ENCODE results near the gene SLC25A17.
"Not testable (repeated sequence)": the region's sequence is repeated elsewhere in the genome, so short reads cannot be mapped to it uniquely, and the experiment has no call there.

Gene SLC25A17

DNA sequence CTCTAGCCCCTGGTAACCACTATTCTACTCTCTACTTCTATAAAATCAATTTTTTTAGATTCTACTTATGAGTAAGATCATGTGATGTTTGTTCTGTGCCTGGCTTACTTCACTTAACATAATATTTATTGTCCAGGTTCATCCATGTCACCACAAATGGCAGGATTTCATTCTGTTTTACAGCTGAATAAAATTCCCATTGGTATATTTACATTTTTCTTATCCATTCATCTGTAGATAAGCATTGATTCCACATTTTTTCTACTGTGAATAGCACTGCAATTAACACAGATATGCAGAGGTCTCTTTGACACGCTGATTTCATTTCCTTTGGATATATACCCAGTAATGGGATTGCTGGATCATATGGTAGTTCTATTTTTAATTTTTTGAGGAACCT, 15.8 kb downstream of the SLC25A17 start:
- Histone ChIP-seq H3K4me3 (ENCODE audit: low read depth in 1 of 5, low read length in 5 of 5) (no peak overlapping the region), H3K27ac (ENCODE audit: low read depth, low read length) (no peak overlapping the region), H3K36me3 (ENCODE audit: control insufficient read depth in 5 of 5, insufficient read depth in 5 of 5, low read length in 5 of 5) (peaks cover 0 to 4% (median under 1%) of the 10 kb centered on the region in 5 donors), H3K4me1 (ENCODE audit: control insufficient read depth in 5 of 5, insufficient read depth in 5 of 5, low read length in 5 of 5) (peaks cover 0 to under 1% (median 0%) of the 10 kb centered on the region in 5 donors), H3K27me3 (ENCODE audit: control insufficient read depth in 5 of 5, insufficient read depth in 4 of 5, low read length in 5 of 5) (no peaks in the 10 kb centered on the region), H3K9ac (ENCODE audit: low read length in 5 of 5) (no peak overlapping the region), H3K9me3 (ENCODE audit: control insufficient read depth in 5 of 5, low read length in 5 of 5) (no peaks in the 10 kb centered on the region)

DNA sequence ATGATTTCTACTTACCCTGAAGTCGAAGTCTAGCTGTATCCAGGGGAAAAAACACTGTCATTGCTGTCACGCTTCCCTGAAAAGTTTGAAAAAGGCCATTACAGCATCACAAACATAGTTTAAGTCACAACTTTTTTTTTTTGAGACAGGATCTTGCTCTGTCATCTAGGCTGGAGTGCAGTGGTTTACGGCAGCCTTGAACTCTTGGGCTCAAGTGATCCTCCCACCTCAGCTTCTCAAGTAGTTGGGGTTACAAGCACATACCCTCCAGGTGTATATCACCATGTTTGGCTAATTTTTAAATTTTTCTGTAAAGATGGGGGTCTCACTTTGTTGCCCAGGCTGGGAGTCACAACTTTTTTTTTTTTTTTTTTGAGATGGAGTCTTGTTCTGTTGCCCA, 20.1 kb downstream of the SLC25A17 start:
- H3K27ac ChIP-seq (ENCODE audit: low read depth, low read length) = no peak overlapping the region
- no peaks in the 10 kb centered on the region for H3K9me3 ChIP-seq (ENCODE audit: control insufficient read depth in 5 of 5, low read length in 5 of 5)
- no peaks in the 10 kb centered on the region for H3K27me3 ChIP-seq (ENCODE audit: control insufficient read depth in 5 of 5, insufficient read depth in 4 of 5, low read length in 5 of 5)
- H3K4me1 ChIP-seq (ENCODE audit: control insufficient read depth in 5 of 5, insufficient read depth in 5 of 5, low read length in 5 of 5) = no peaks in the 10 kb centered on the region
- no peak overlapping the region for H3K4me3 ChIP-seq (ENCODE audit: low read depth in 1 of 5, low read length in 5 of 5)
- no peak overlapping the region for H3K9ac ChIP-seq (ENCODE audit: low read length in 5 of 5)
- H3K36me3 ChIP-seq (ENCODE audit: control insufficient read depth in 5 of 5, insufficient read depth in 5 of 5, low read length in 5 of 5) = peaks cover 3 to 7% (median 5%) of the 10 kb centered on the region in 5 donors

DNA sequence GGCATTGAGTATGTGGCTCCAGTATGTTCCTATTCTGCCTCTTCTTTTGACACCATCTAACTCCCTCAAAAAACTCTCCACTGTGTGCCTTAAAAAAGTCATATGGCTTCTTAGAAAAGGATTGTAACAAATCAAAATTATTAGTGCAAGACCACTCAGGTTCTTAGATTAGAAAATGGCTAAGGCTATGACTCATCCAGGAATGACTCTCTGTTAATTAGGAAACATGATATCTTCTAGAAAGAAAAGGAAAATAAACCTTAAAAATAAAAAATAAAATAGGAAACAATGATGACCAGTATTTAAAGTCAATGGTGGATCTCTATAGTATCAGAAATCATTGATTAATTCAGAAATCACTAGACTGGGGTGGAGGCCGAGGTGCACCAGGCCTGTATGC, 21.7 kb downstream of the SLC25A17 start:
- Histone ChIP-seq H3K36me3 (ENCODE audit: control insufficient read depth in 5 of 5, insufficient read depth in 5 of 5, low read length in 5 of 5) (peaks cover 3 to 11% (median 7%) of the 10 kb centered on the region in 5 donors), H3K27me3 (ENCODE audit: control insufficient read depth in 5 of 5, insufficient read depth in 4 of 5, low read length in 5 of 5) (no peaks in the 10 kb centered on the region), H3K4me1 (ENCODE audit: control insufficient read depth in 5 of 5, insufficient read depth in 5 of 5, low read length in 5 of 5) (peaks cover 0 to 2% (median 0%) of the 10 kb centered on the region in 5 donors), H3K9me3 (ENCODE audit: control insufficient read depth in 5 of 5, low read length in 5 of 5) (no peaks in the 10 kb centered on the region), H3K9ac (ENCODE audit: low read length in 5 of 5) (no peak overlapping the region), H3K27ac (ENCODE audit: low read depth, low read length) (no peak overlapping the region), H3K4me3 (ENCODE audit: low read depth in 1 of 5, low read length in 5 of 5) (no peak overlapping the region)

DNA sequence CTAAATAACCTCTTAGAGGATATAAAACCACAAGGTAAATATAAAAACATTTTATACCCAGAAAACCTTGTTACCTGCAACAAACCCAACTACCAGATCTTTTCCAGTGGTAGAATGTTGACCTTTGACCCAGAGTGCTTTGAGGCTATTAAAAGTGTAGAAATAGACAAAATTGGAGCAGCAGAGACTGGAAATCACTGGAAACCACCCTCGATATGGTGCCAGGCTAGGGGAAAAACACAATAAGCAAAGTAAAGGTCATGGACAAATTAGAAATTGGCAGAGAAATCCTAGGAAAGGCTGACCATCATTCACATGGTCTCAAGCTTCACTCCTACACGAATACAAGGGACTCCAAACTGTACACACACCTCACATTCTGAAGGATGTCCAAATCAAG, 26.7 kb downstream of the SLC25A17 start:
- Histone ChIP-seq H3K36me3 (ENCODE audit: control insufficient read depth in 5 of 5, insufficient read depth in 5 of 5, low read length in 5 of 5) (peaks cover 6 to 20% (median 17%) of the 10 kb centered on the region in 5 donors), H3K27ac (ENCODE audit: low read depth, low read length) (no peak overlapping the region), H3K4me1 (ENCODE audit: control insufficient read depth in 5 of 5, insufficient read depth in 5 of 5, low read length in 5 of 5) (peaks cover 0 to 4% (median 0%) of the 10 kb centered on the region in 5 donors)

DNA sequence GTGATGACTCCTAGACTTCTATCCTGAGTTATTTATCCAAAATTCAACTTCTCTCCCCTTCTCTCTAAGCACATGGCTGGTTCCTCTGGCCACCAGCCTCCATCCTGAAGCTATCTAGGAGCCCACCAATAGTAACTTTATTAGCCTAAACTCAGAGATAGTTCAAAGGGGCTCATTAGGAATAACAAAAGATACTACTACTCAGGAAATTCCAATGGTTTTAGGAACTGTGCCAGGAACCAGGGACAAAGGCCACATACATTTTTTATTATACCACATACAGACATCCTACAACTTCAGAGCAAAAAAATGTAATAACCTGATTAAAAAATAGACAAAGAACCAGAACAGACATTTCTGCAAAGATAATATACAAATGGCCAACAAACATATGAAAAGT, 27.9 kb downstream of the SLC25A17 start:
- peaks cover 10 to 27% (median 18%) of the 10 kb centered on the region in 5 donors for H3K36me3 ChIP-seq (ENCODE audit: control insufficient read depth in 5 of 5, insufficient read depth in 5 of 5, low read length in 5 of 5)
- no peaks in the 10 kb centered on the region for H3K27me3 ChIP-seq (ENCODE audit: control insufficient read depth in 5 of 5, insufficient read depth in 4 of 5, low read length in 5 of 5)
- no peaks in the 10 kb centered on the region for H3K9me3 ChIP-seq (ENCODE audit: control insufficient read depth in 5 of 5, low read length in 5 of 5)
- no peak overlapping the region for H3K9ac ChIP-seq (ENCODE audit: low read length in 5 of 5)
- no peak overlapping the region for H3K27ac ChIP-seq (ENCODE audit: low read depth, low read length)
- no peak overlapping the region for H3K4me3 ChIP-seq (ENCODE audit: low read depth in 1 of 5, low read length in 5 of 5)
- peaks cover 0 to 4% (median 0%) of the 10 kb centered on the region in 5 donors for H3K4me1 ChIP-seq (ENCODE audit: control insufficient read depth in 5 of 5, insufficient read depth in 5 of 5, low read length in 5 of 5)

More for the DNA sequence above, 26.7 kb downstream of the SLC25A17 start:
- Histone ChIP-seq H3K9ac (ENCODE audit: low read length in 5 of 5) (no peak overlapping the region), H3K4me3 (ENCODE audit: low read depth in 1 of 5, low read length in 5 of 5) (no peak overlapping the region), H3K9me3 (ENCODE audit: control insufficient read depth in 5 of 5, low read length in 5 of 5) (no peaks in the 10 kb centered on the region), H3K27me3 (ENCODE audit: control insufficient read depth in 5 of 5, insufficient read depth in 4 of 5, low read length in 5 of 5) (no peaks in the 10 kb centered on the region)

DNA sequence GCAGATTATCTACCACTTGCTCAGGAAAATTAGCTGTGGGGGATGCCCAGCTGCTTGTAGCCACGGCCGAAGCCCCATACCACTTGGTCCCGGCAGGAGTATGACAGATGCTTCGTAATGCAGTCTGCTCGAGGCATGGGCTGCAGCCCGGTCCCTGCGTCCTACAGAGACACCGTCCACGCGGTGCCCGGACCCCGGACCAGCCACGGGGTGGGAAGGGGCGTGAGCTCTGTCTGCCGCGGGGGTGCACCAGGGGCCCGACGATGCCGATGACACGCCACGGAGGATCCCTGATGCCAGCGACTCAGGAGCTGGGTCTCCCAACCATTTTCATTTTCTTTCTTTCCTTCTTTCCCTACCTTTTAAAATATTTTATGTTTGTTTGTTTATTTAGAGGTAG, 30.0 kb downstream of the SLC25A17 start:
- Histone ChIP-seq H3K4me3 (ENCODE audit: low read depth in 1 of 5, low read length in 5 of 5) (no peak overlapping the region), H3K27me3 (ENCODE audit: control insufficient read depth in 5 of 5, insufficient read depth in 4 of 5, low read length in 5 of 5) (no peaks in the 10 kb centered on the region), H3K36me3 (ENCODE audit: control insufficient read depth in 5 of 5, insufficient read depth in 5 of 5, low read length in 5 of 5) (peaks cover 13 to 34% (median 18%) of the 10 kb centered on the region in 5 donors), H3K4me1 (ENCODE audit: control insufficient read depth in 5 of 5, insufficient read depth in 5 of 5, low read length in 5 of 5) (peaks cover 0 to 4% (median 0%) of the 10 kb centered on the region in 5 donors), H3K9ac (ENCODE audit: low read length in 5 of 5) (no peak overlapping the region), H3K9me3 (ENCODE audit: control insufficient read depth in 5 of 5, low read length in 5 of 5) (no peaks in the 10 kb centered on the region), H3K27ac (ENCODE audit: low read depth, low read length) (no peak overlapping the region)

DNA sequence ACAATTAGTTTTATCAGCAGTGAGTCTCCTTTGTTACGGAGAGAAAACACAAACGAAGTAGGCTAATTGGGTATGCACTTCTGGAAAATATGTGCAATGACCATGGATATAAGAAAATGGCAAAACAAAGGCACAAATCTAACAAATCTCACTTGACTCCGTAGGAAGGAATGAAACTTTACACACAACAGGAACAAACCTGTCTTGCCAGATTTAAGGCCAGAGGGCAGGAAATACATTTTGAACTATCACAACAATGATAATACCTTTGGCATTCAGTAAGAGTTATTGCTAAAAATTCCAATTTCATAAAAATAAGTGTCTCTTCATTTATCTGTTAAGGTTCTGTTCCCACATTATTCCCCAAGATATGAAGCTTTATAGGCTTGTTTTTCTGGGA, 36.6 kb downstream of the SLC25A17 start:
- Histone ChIP-seq H3K9ac (ENCODE audit: low read length in 5 of 5) (no peak overlapping the region), H3K36me3 (ENCODE audit: control insufficient read depth in 5 of 5, insufficient read depth in 5 of 5, low read length in 5 of 5) (peaks cover 11 to 31% (median 20%) of the 10 kb centered on the region in 5 donors), H3K27me3 (ENCODE audit: control insufficient read depth in 5 of 5, insufficient read depth in 4 of 5, low read length in 5 of 5) (no peaks in the 10 kb centered on the region), H3K4me3 (ENCODE audit: low read depth in 1 of 5, low read length in 5 of 5) (no peak overlapping the region), H3K9me3 (ENCODE audit: control insufficient read depth in 5 of 5, low read length in 5 of 5) (no peaks in the 10 kb centered on the region), H3K27ac (ENCODE audit: low read depth, low read length) (no peak overlapping the region), H3K4me1 (ENCODE audit: control insufficient read depth in 5 of 5, insufficient read depth in 5 of 5, low read length in 5 of 5) (no peaks in the 10 kb centered on the region)

DNA sequence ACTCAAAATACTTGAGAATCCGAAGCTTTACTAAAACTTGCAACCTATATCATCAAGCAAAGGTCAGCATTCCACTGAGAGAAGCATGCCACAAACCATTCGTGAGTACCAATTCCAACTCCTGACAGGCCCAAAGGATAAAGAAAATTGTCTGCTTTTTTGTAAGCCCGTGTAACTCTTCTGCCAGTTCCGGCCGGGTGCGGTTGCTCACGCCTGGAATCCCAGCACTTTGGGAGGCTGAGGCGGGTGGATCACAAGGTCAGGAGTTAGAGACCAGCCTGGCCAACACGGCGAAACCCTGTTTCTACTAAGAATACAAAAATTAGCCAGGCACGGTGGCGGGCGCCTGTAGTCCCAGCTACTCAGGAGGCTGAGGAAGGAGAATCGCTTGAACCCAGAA, 37.4 kb downstream of the SLC25A17 start:
- H3K27ac ChIP-seq (ENCODE audit: low read depth, low read length); H3K9ac ChIP-seq (ENCODE audit: low read length in 5 of 5); H3K9me3 ChIP-seq (ENCODE audit: control insufficient read depth in 5 of 5, low read length in 5 of 5); H3K27me3 ChIP-seq (ENCODE audit: control insufficient read depth in 5 of 5, insufficient read depth in 4 of 5, low read length in 5 of 5); H3K4me3 ChIP-seq (ENCODE audit: low read depth in 1 of 5, low read length in 5 of 5); H3K4me1 ChIP-seq (ENCODE audit: control insufficient read depth in 5 of 5, insufficient read depth in 5 of 5, low read length in 5 of 5): not testable (repeated sequence)
- H3K36me3 ChIP-seq (ENCODE audit: control insufficient read depth in 5 of 5, insufficient read depth in 5 of 5, low read length in 5 of 5) = peaks cover 12 to 32% (median 20%) of the 10 kb centered on the region in 5 donors

DNA sequence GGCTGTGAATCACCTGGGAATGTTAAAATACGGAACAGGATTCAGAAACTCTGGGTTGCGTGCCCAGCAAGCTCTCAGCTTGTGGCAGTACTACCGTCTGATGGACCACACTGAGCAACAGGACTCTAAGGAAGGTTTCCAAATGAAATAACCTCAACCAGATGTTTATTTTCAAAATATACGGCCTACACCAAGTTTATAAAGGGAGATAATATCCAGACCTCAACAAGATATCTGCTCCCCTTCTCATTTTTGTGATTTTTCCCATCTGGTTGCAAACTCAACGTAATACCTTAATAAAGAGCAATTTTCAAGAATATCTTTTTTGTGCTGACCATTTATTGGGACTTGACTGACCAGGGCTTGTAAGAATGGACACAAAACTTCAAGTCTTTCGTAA, 49.4 kb downstream of the SLC25A17 start:
- H3K9me3 ChIP-seq (ENCODE audit: control insufficient read depth in 5 of 5, low read length in 5 of 5) = no peaks in the 10 kb centered on the region
- H3K9ac ChIP-seq (ENCODE audit: low read length in 5 of 5) = no peak overlapping the region
- H3K27ac ChIP-seq (ENCODE audit: low read depth, low read length) = no peak overlapping the region
- H3K4me1 ChIP-seq (ENCODE audit: control insufficient read depth in 5 of 5, insufficient read depth in 5 of 5, low read length in 5 of 5) = no peaks in the 10 kb centered on the region
- peaks cover 20 to 50% (median 38%) of the 10 kb centered on the region in 5 donors for H3K36me3 ChIP-seq (ENCODE audit: control insufficient read depth in 5 of 5, insufficient read depth in 5 of 5, low read length in 5 of 5)
- no peak overlapping the region for H3K4me3 ChIP-seq (ENCODE audit: low read depth in 1 of 5, low read length in 5 of 5)
- no peaks in the 10 kb centered on the region for H3K27me3 ChIP-seq (ENCODE audit: control insufficient read depth in 5 of 5, insufficient read depth in 4 of 5, low read length in 5 of 5)

DNA sequence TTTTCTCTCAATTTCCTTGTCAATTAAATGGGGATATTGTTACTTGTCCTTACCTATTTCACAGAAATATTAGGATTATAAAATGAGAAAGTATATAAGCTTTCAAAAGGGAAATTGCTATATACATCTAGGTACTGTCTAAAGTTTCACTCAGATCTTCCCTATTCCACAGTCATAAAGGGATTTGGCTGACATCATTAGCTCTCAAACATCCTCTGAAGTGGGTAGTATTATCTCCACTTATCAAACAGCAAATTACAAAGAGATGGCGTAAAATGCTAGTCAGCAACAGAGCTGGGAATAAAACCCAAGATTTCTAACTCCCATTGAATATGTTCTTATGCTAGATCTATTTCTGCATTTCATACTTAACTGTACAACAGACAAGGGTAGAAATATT, 50.9 kb downstream of the SLC25A17 start:
- Histone ChIP-seq H3K9ac (ENCODE audit: low read length in 5 of 5) (no peak overlapping the region), H3K36me3 (ENCODE audit: control insufficient read depth in 5 of 5, insufficient read depth in 5 of 5, low read length in 5 of 5) (peaks cover 14 to 42% (median 31%) of the 10 kb centered on the region in 5 donors), H3K9me3 (ENCODE audit: control insufficient read depth in 5 of 5, low read length in 5 of 5) (no peaks in the 10 kb centered on the region), H3K27ac (ENCODE audit: low read depth, low read length) (no peak overlapping the region), H3K4me3 (ENCODE audit: low read depth in 1 of 5, low read length in 5 of 5) (no peak overlapping the region), H3K27me3 (ENCODE audit: control insufficient read depth in 5 of 5, insufficient read depth in 4 of 5, low read length in 5 of 5) (no peaks in the 10 kb centered on the region), H3K4me1 (ENCODE audit: control insufficient read depth in 5 of 5, insufficient read depth in 5 of 5, low read length in 5 of 5) (no peaks in the 10 kb centered on the region)

DNA sequence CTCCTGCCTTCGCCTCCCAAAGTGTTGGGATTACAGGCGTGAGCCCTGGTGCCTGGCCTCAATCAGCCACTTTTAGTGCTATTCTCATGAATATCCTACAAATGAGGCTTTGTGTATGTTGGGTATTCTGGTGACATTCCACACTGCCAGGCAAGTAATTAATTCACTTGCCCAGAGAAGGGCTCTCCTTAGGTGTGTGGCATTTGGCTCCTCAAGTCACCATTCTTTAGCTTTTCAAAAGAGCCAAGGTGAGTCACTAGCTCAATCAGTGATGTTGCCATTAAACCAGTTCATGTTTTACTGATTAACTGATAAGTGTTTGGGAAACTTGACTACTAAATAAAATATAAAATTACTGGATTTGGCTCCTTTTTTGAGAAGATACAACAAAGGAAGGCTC, 52.2 kb downstream of the SLC25A17 start:
- no peaks in the 10 kb centered on the region for H3K4me1 ChIP-seq (ENCODE audit: control insufficient read depth in 5 of 5, insufficient read depth in 5 of 5, low read length in 5 of 5)
- H3K27me3 ChIP-seq (ENCODE audit: control insufficient read depth in 5 of 5, insufficient read depth in 4 of 5, low read length in 5 of 5) = no peaks in the 10 kb centered on the region
- H3K27ac ChIP-seq (ENCODE audit: low read depth, low read length) = no peak overlapping the region
- H3K4me3 ChIP-seq (ENCODE audit: low read depth in 1 of 5, low read length in 5 of 5) = no peak overlapping the region
- no peak overlapping the region for H3K9ac ChIP-seq (ENCODE audit: low read length in 5 of 5)
- peaks cover 12 to 30% (median 20%) of the 10 kb centered on the region in 5 donors for H3K36me3 ChIP-seq (ENCODE audit: control insufficient read depth in 5 of 5, insufficient read depth in 5 of 5, low read length in 5 of 5)
- H3K9me3 ChIP-seq (ENCODE audit: control insufficient read depth in 5 of 5, low read length in 5 of 5) = no peaks in the 10 kb centered on the region
